ENCODE measurements around the gene RGS3. TPM values are rescaled to one million over a fixed set of nuclear protein-coding genes. Genes with fewer than 3 reads are reported as not detected.
A peak's percentile ranks its signal among the peaks of the same experiment; 100 is the strongest.

Gene RGS3
- total RNA-seq, 1 donor from 2014 or later: 122 TPM

- no peaks in the 10 kb centered on the region for H3K9me3 Mint-ChIP-seq
- H3K27me3 Mint-ChIP-seq: no peaks in the 10 kb centered on the region
- intact Hi-C loops (cut with micrococcal nuclease): no loop called here
- peaks cover 21% of the 10 kb centered on the region for H3K4me1 Mint-ChIP-seq
- H3K4me3 Mint-ChIP-seq: no peak overlapping the region
- no peaks in the 10 kb centered on the region for H3K36me3 Mint-ChIP-seq (ENCODE audit: low read depth)
- no peak overlapping the region for H3K27ac Mint-ChIP-seq
- no peak for DNase-seq
Measured at GRCh38 chr9:113503613-113504211, 40.2 kb downstream of the RGS3 start.

- no peak for DNase-seq
- Mint-ChIP-seq H3K4me1 (peaks cover 16% of the 10 kb centered on the region), H3K36me3 (ENCODE audit: low read depth) (no peaks in the 10 kb centered on the region), H3K27ac (no peak overlapping the region), H3K27me3 (no peaks in the 10 kb centered on the region), H3K4me3 (no peak overlapping the region), H3K9me3 (no peaks in the 10 kb centered on the region)
- intact Hi-C loops (cut with micrococcal nuclease): no loop called here
Measured at GRCh38 chr9:113504725-113505590, 41.4 kb downstream of the RGS3 start.

- no peak for DNase-seq
- Mint-ChIP-seq H3K4me1 (peaks cover 22% of the 10 kb centered on the region), H3K4me3 (no peak overlapping the region), H3K9me3 (no peaks in the 10 kb centered on the region), H3K27ac (no peak overlapping the region), H3K36me3 (ENCODE audit: low read depth) (no peaks in the 10 kb centered on the region), H3K27me3 (no peaks in the 10 kb centered on the region)
- intact Hi-C loops (cut with micrococcal nuclease): no loop called here
Measured at GRCh38 chr9:113506090-113506589, 42.6 kb downstream of the RGS3 start.

- Mint-ChIP-seq H3K4me3 (no peak overlapping the region), H3K27me3 (no peaks in the 10 kb centered on the region), H3K4me1 (peaks cover 33% of the 10 kb centered on the region), H3K27ac (no peak overlapping the region), H3K36me3 (ENCODE audit: low read depth) (no peaks in the 10 kb centered on the region), H3K9me3 (no peaks in the 10 kb centered on the region)
- no peak for DNase-seq
- intact Hi-C loops (cut with micrococcal nuclease): no loop called here
Measured at GRCh38 chr9:113507256-113507655, 43.7 kb downstream of the RGS3 start.

- no peaks in the 10 kb centered on the region for H3K9me3 Mint-ChIP-seq
- intact Hi-C loops (cut with micrococcal nuclease): no loop called here
- no peaks in the 10 kb centered on the region for H3K27me3 Mint-ChIP-seq
- no peak overlapping the region for H3K27ac Mint-ChIP-seq
- no peak overlapping the region for H3K4me3 Mint-ChIP-seq
- peaks cover 41% of the 10 kb centered on the region for H3K4me1 Mint-ChIP-seq
- no peaks in the 10 kb centered on the region for H3K36me3 Mint-ChIP-seq (ENCODE audit: low read depth)
- DNase-seq: no peak
Measured at GRCh38 chr9:113508111-113508749, 44.7 kb downstream of the RGS3 start.

GRCh38 chr9:113509463-113509862 lies 45.9 kb downstream of the RGS3 start:
- H3K4me1 Mint-ChIP-seq: peaks cover 49% of the 10 kb centered on the region
- no peaks in the 10 kb centered on the region for H3K36me3 Mint-ChIP-seq (ENCODE audit: low read depth)
- H3K27me3 Mint-ChIP-seq: no peaks in the 10 kb centered on the region
- intact Hi-C loops (cut with micrococcal nuclease): no loop called here
- no peaks in the 10 kb centered on the region for H3K9me3 Mint-ChIP-seq
- no peak overlapping the region for H3K27ac Mint-ChIP-seq
- no peak overlapping the region for H3K4me3 Mint-ChIP-seq
- DNase-seq: no peak

- intact Hi-C loops (cut with micrococcal nuclease): loop anchor here (5.0 to 10.0 kb wide), 3 partner anchors 169 to 874 kb away; partner anchors contain the start of genes AKNA, CDC26, PRPF4 and WDR31
- peak overlapping the region; percentile 74 for H3K4me3 Mint-ChIP-seq
- H3K27me3 Mint-ChIP-seq: no peaks in the 10 kb centered on the region
- H3K4me1 Mint-ChIP-seq: peaks cover 59% of the 10 kb centered on the region
- H3K36me3 Mint-ChIP-seq (ENCODE audit: low read depth): no peaks in the 10 kb centered on the region
- no peak for DNase-seq
- no peaks in the 10 kb centered on the region for H3K9me3 Mint-ChIP-seq
- H3K27ac Mint-ChIP-seq: peak overlapping the region; percentile 96
Measured at GRCh38 chr9:113511047-113511521, 47.6 kb downstream of the RGS3 start.

- Mint-ChIP-seq H3K4me1 (peaks cover 64% of the 10 kb centered on the region), H3K9me3 (no peaks in the 10 kb centered on the region), H3K27me3 (no peaks in the 10 kb centered on the region), H3K27ac (peak overlapping the region; percentile 96), H3K36me3 (ENCODE audit: low read depth) (no peaks in the 10 kb centered on the region), H3K4me3 (peak overlapping the region; percentile 74)
- DNase-seq: peak; percentile 89
- intact Hi-C loops (cut with micrococcal nuclease): loop anchor here (1.0 to 10.0 kb wide), 7 partner anchors 11 to 873 kb away; partner anchors contain the start of genes AKNA, C9orf43, CDC26 and POLE3
Measured at GRCh38 chr9:113511856-113512761, 48.6 kb downstream of the RGS3 start.

GRCh38 chr9:113513111-113513510 lies 49.6 kb downstream of the RGS3 start:
- intact Hi-C loops (cut with micrococcal nuclease): loop anchor here (2.0 to 10.0 kb wide), 4 partner anchors 102 to 872 kb away; partner anchors contain the start of genes AKNA, C9orf43, CDC26 and POLE3
- peaks cover 67% of the 10 kb centered on the region for H3K4me1 Mint-ChIP-seq

GRCh38 chr9:113513536-113513935 lies 50.0 kb downstream of the RGS3 start:
- H3K27me3 Mint-ChIP-seq: no peaks in the 10 kb centered on the region
- H3K27ac Mint-ChIP-seq: peak overlapping the region; percentile 96
- DNase-seq: no peak
- H3K9me3 Mint-ChIP-seq: no peaks in the 10 kb centered on the region
- H3K36me3 Mint-ChIP-seq (ENCODE audit: low read depth): peaks cover 9% of the 10 kb centered on the region
- peak overlapping the region; percentile 78 for H3K4me3 Mint-ChIP-seq
- H3K4me1 Mint-ChIP-seq: peaks cover 68% of the 10 kb centered on the region
- intact Hi-C loops (cut with micrococcal nuclease): loop anchor here (2.0 to 10.0 kb wide), 4 partner anchors 103 to 871 kb away; partner anchors contain the start of genes AKNA, C9orf43, CDC26 and POLE3

More at GRCh38 chr9:113513111-113513510, 49.6 kb downstream of the RGS3 start:
- DNase-seq: no peak
- Mint-ChIP-seq H3K9me3 (no peaks in the 10 kb centered on the region), H3K27me3 (no peaks in the 10 kb centered on the region), H3K27ac (peak overlapping the region; percentile 96), H3K36me3 (ENCODE audit: low read depth) (peaks cover 5% of the 10 kb centered on the region), H3K4me3 (peak overlapping the region; percentile 78)

GRCh38 chr9:113514061-113514460 lies 50.5 kb downstream of the RGS3 start:
- no peak for DNase-seq
- no peaks in the 10 kb centered on the region for H3K27me3 Mint-ChIP-seq
- peaks cover 70% of the 10 kb centered on the region for H3K4me1 Mint-ChIP-seq
- H3K4me3 Mint-ChIP-seq: peak overlapping the region; percentile 39
- H3K9me3 Mint-ChIP-seq: no peaks in the 10 kb centered on the region
- peaks cover 15% of the 10 kb centered on the region for H3K36me3 Mint-ChIP-seq (ENCODE audit: low read depth)
- intact Hi-C loops (cut with micrococcal nuclease): loop anchor here (5.0 to 10.0 kb wide), 3 partner anchors 172 to 871 kb away; partner anchors contain the start of genes AKNA, CDC26, PRPF4 and WDR31
- H3K27ac Mint-ChIP-seq: peak overlapping the region; percentile 96

- Mint-ChIP-seq H3K4me3 (no peak overlapping the region), H3K27me3 (no peaks in the 10 kb centered on the region), H3K36me3 (ENCODE audit: low read depth) (peaks cover 20% of the 10 kb centered on the region), H3K4me1 (peaks cover 76% of the 10 kb centered on the region), H3K27ac (peak overlapping the region; percentile 96), H3K9me3 (no peaks in the 10 kb centered on the region)
- intact Hi-C loops (cut with micrococcal nuclease): loop anchor here (5.0 to 10.0 kb wide), 4 partner anchors 143 to 870 kb away; partner anchors contain the start of genes AKNA, CDC26, PRPF4 and WDR31
- DNase-seq: no peak
Measured at GRCh38 chr9:113514748-113515147, 51.2 kb downstream of the RGS3 start.
